CD4-positive, alpha-beta memory T cell (primary cell): ENCODE data around the gene CCNO. TPM values are rescaled to one million over a fixed set of nuclear protein-coding genes. Genes with fewer than 3 reads are reported as not detected.

Experiments used
- CTCF ChIA-PET: fragments of 350-600 bp; sonication (Branson Sonifier 250); formaldehyde crosslinking; loops from one replicate; lab custom pipeline; 2021; ENCODE audit warnings: inconsistent platforms; ENCODE audit not compliant: partially characterized antibody; lab: Charles Lee
- POLR2A ChIA-PET: fragments of 350-600 bp; sonication (Branson Sonifier 250); formaldehyde crosslinking; loops from one replicate; lab custom pipeline; 2021; ENCODE audit not compliant: partially characterized antibody; lab: Charles Lee
- DNase-seq, 5 donors: peaks; one replicate each; pipeline versions ENCODE4 v3.0.0 to v3.0.0-alpha.2; 2020 to 2022; ENCODE audit warnings: mixed read lengths in 1 of 5
- H3K27ac ChIP-seq: one replicate; pipeline ENCODE4 v1.7.0; 2013; ENCODE audit warnings: low read depth, low read length
- H3K27me3 ChIP-seq: 2 replicates; pipeline ENCODE4 v1.7.0; 2013; ENCODE audit warnings: mild to moderate bottlenecking, low read length, moderate library complexity; ENCODE audit not compliant: insufficient read depth
- H3K36me3 ChIP-seq: 2 replicates; pipeline ENCODE4 v1.7.0; 2013; ENCODE audit warnings: mild to moderate bottlenecking, low read length, moderate library complexity; ENCODE audit not compliant: insufficient read depth
- H3K4me1 ChIP-seq: 2 replicates; pipeline ENCODE4 v1.7.0; 2013; ENCODE audit warnings: mild to moderate bottlenecking, low read length, moderate library complexity; ENCODE audit not compliant: insufficient read depth
- H3K4me3 ChIP-seq, 2 donors: one replicate each; pipeline ENCODE4 v1.7.0; 2013; ENCODE audit warnings: low read length in 2 of 2, mild to moderate bottlenecking in 1 of 2
- H3K9me3 ChIP-seq, 2 donors: one replicate each; pipeline ENCODE4 v1.7.0; 2013; ENCODE audit warnings: low read length in 2 of 2, control low read depth in 1 of 2; ENCODE audit not compliant: control insufficient read depth in 1 of 2
- H3K27ac Mint-ChIP-seq, 7 donors: one replicate each; pipeline ENCODE4 v1.8.0; 2020 to 2021; ENCODE audit warnings: mixed read lengths in 7 of 7, mild to moderate bottlenecking in 6 of 7, inconsistent platforms in 3 of 7, moderate library complexity in 3 of 7
- H3K27me3 Mint-ChIP-seq, 2 donors: one replicate each; pipeline ENCODE4 v1.8.0; 2020 to 2021; ENCODE audit warnings: mixed read lengths in 2 of 2
- H3K36me3 Mint-ChIP-seq, 2 donors: one replicate each; pipeline ENCODE4 v1.8.0; 2020 to 2021; ENCODE audit warnings: mixed read lengths in 2 of 2, inconsistent platforms in 1 of 2, mild to moderate bottlenecking in 1 of 2
- H3K4me1 Mint-ChIP-seq, 4 donors: one replicate each; pipeline ENCODE4 v1.8.0; 2020 to 2021; ENCODE audit warnings: mixed read lengths in 4 of 4, mild to moderate bottlenecking in 1 of 4
- H3K4me3 Mint-ChIP-seq, 8 donors: one replicate each; pipeline ENCODE4 v1.8.0; 2020 to 2021; ENCODE audit warnings: mixed read lengths in 8 of 8, mild to moderate bottlenecking in 7 of 8, moderate library complexity in 6 of 8, inconsistent platforms in 3 of 8
- H3K9me3 Mint-ChIP-seq, 8 donors: one replicate each; pipeline ENCODE4 v1.8.0; 2020 to 2021; ENCODE audit warnings: mixed read lengths in 8 of 8, mild to moderate bottlenecking in 5 of 8, inconsistent platforms in 3 of 8, moderate library complexity in 1 of 8
- intact Hi-C: fragments of 100-400 bp; cut with micrococcal nuclease; formaldehyde crosslinking; loops from one replicate; pipeline ENCODE4 v1.15.1; 2023
- polyA plus RNA-seq, 2 donors: library from polyadenylated mRNA; unstranded; fragments of 300-500 nt; fragmentation: Illumina TruSeq; gene quantifications; one replicate each; pipeline ENCODE4 v1.2.3, GENCODE V29; 2021
- total RNA-seq, 2 experiments: library from RNA; stranded (reverse); gene quantifications; one replicate each; pipeline ENCODE4 v1.2.3, GENCODE V29; 2021

CCNO gene
- total and polyA plus RNA-seq, 4 experiments from 2014 or later: not detected

DNA sequence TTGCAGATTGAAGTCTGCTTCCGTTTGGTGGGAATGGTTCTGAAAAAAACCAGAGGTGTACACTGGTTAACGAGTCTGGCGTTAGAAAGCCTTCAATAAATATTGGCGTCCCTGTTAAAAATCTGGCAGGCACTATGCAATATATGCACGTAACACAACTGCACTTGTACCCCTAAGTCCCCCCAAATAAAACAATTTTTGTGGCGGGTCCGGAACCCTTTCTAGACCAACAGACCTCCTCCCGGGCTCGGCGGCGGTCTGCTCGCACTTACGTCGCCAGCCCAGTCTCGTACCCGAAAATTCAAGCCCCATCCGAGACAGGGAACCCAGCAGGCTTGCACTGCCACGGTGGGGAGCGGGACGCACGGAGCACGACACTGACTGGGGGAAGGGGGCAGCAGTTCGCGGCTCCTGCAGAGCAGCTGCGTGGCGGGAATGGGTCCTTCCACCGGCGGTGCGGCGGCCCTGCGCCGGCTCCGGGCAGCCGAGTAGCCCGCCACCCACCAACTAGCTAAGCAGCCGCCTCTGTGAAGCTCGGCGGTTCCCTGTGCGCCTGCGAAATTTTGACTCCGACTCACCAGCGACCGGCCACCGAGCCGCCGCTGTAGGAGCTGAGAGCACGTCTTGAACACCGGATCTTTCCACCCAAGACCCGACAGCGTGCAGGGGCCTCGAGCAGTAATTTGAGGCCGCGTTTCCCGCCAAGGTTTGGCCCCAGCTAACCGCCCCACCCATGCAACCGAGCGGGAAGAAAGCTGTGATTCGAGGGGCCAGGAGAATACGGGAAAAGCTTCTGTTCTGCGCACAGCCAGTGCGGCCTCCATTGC lies 10.2 kb downstream of the CCNO start:
- Histone ChIP-seq H3K4me3 (no peak overlapping the region), H3K9me3 (no peaks in the 10 kb centered on the region), H3K27ac (no peak overlapping the region), H3K4me1 (peaks cover 46% of the 10 kb centered on the region), H3K27me3 (peaks cover 75% of the 10 kb centered on the region), H3K36me3 (no peaks in the 10 kb centered on the region)
- POLR2A ChIA-PET: interaction anchor here (0.6 to 1.5 kb wide), 2 partner anchors 10 to 204 kb away, joined by 3 to 7 read pairs; partner anchors contain the start of gene CCNO
- peaks cover 16 to 48% (median 33%) of the 10 kb centered on the region in 4 donors for H3K4me1 Mint-ChIP-seq
- peaks cover 66 to 68% of the 10 kb centered on the region in 2 donors for H3K27me3 Mint-ChIP-seq
- CTCF ChIA-PET: interaction anchor here (1.2 kb wide), 1 partner anchor 51 kb away, joined by 5 read pairs; no protein-coding TSS in a partner anchor
- H3K27ac Mint-ChIP-seq: peak overlapping the region in 1 of 7 donors; percentile 12
- peak overlapping the region in 7 of 8 donors; percentile 3 to 72 (median 48) for H3K4me3 Mint-ChIP-seq
- no peak for DNase-seq
- intact Hi-C loops: no loop called here
- no peaks in the 10 kb centered on the region for H3K36me3 Mint-ChIP-seq
- H3K9me3 Mint-ChIP-seq: peaks cover 0 to 4% (median 0%) of the 10 kb centered on the region in 8 donors

DNA sequence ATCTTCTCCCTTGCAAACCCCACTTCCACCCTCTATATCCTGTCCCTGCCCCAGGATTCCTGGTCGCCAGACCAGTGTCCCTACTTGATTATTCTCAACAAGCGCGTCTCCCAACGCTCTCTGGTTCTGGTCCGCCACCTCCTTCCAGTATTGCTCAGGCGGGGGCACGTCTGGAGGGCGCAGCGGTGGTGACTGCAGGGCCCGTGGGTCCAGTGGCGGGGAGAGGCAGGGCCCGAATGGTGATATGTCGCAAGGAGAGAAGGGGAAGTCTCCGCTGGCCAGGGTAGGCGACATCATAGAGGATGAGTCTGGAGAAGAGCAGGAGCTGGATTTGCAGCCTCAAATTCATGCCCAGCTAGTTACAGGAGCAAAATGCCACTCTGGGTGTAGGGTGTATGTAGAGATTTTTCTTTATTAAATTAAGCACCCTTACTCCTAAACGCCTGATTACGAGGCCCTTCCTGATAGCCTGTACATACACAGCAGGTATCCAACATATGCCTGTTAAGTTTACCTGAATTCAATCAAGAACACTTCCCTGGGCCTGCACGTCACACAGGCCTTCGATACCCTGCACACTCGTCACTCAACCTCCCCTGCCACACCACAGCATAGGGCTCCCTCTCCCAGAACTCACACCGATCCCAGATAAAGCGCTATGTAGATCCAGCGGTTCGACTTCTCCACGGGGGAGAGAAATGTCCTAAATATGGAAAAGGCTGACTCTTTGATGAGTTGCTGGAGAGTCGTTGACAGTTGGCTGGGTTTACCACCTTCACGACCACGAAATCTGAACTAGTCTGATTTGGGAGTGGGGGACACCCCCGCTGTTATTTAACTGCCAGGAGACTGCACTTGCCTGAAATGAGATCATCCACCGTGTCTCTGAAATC lies 11.1 kb downstream of the CCNO start:
- ChIA-PET CTCF (no interaction called here), POLR2A (no interaction called here)
- Mint-ChIP-seq H3K9me3 (peaks cover 0 to 4% (median 0%) of the 10 kb centered on the region in 8 donors), H3K4me1 (peaks cover 12 to 41% (median 26%) of the 10 kb centered on the region in 4 donors), H3K4me3 (peak overlapping the region in 5 of 8 donors; percentile 31 to 72 (median 58)), H3K36me3 (no peaks in the 10 kb centered on the region), H3K27me3 (peaks cover 58 to 64% of the 10 kb centered on the region in 2 donors), H3K27ac (peak overlapping the region in 1 of 7 donors; percentile 12)
- no peaks in the 10 kb centered on the region for H3K9me3 ChIP-seq
- DNase-seq: peak in 1 of 5 donors; percentile 5
- H3K27ac ChIP-seq: no peak overlapping the region
- H3K4me1 ChIP-seq: peaks cover 38% of the 10 kb centered on the region
- H3K27me3 ChIP-seq: peaks cover 67% of the 10 kb centered on the region
- intact Hi-C loops: no loop called here
- H3K4me3 ChIP-seq: no peak overlapping the region
- no peaks in the 10 kb centered on the region for H3K36me3 ChIP-seq

DNA sequence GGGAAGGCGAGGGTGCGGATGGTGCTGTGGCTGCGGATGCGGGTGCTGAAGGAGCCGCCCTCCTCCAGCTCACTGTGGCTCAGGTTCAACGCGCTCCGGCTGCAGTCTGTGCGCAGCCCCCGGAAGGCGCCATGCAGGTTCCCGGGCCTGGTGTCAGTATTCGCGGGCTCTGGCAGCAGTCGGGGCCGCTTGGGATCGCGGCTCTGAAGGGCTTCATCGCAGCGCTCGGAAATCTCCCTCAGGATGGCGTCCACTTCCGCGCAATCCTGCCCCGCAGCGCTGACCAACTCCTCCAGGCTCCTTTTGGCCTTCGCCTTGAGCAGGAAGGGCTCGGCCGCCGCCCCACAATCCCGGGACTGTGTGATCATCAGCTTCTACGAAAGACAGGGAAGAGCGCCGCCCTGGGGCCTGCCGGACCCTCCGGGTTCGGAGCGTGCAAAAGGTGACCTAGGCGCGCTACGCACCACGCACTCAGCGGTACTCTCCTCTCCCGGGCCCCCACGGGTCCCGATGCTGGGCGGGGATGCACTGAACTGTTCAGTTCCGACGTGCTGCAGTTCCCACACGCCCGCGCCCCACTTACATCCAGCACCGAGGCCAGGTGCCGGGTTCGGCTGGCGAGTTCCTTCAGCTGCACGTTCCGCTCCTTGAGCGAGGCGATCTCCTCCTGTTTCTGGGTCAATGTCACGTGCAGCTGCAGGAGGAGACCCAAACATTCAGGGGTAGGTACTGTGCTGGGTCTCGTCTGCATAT lies 12.8 kb downstream of the CCNO start:
- H3K27me3 Mint-ChIP-seq: peaks cover 55 to 60% of the 10 kb centered on the region in 2 donors
- Histone ChIP-seq H3K27me3 (peaks cover 57% of the 10 kb centered on the region), H3K9me3 (no peaks in the 10 kb centered on the region), H3K4me3 (peak overlapping the region in 1 of 2 donors; percentile 28), H3K27ac (no peak overlapping the region), H3K4me1 (peaks cover 28% of the 10 kb centered on the region), H3K36me3 (no peaks in the 10 kb centered on the region)
- ChIA-PET CTCF (interaction anchor here (0.6 kb wide), 1 partner anchor 1988 kb away, joined by 4 read pairs; no protein-coding TSS in a partner anchor), POLR2A (interaction anchor here (1.1 kb wide), 1 partner anchor 12 kb away, joined by 4 read pairs; no protein-coding TSS in a partner anchor)
- DNase-seq: peak in 1 of 5 donors; percentile 15
- peaks cover 9 to 32% (median 22%) of the 10 kb centered on the region in 4 donors for H3K4me1 Mint-ChIP-seq
- H3K9me3 Mint-ChIP-seq: peaks cover 0 to 4% (median 0%) of the 10 kb centered on the region in 8 donors
- H3K27ac Mint-ChIP-seq: no peak overlapping the region
- H3K4me3 Mint-ChIP-seq: peak overlapping the region; percentile 15 to 76 (median 72)
- intact Hi-C loops: no loop called here
- H3K36me3 Mint-ChIP-seq: no peaks in the 10 kb centered on the region

DNA sequence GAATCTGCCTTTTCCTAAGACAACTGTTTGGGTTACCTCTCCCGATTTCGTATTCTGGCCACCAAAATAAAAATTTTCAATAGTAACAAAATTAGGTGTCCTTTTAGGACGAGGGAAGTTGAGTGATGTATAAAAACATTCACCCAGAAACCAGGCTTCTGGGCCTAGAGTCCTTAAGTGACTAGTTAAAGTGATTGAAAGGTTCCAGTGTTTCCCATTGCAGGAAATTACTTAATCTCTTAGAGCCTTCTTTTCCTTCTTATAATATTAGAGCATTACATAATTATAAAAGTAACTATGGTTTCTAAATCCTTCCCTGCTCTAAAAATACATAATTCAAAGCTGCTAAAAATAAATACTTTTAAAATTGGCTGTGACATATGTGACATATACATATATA lies 13.6 kb downstream of the CCNO start:
- H3K9me3 ChIP-seq: no peaks in the 10 kb centered on the region
- H3K4me1 ChIP-seq: peaks cover 28% of the 10 kb centered on the region
- peaks cover 49% of the 10 kb centered on the region for H3K27me3 ChIP-seq
- peaks cover 0 to 4% (median 0%) of the 10 kb centered on the region in 8 donors for H3K9me3 Mint-ChIP-seq
- DNase-seq: no peak
- H3K27ac ChIP-seq: no peak overlapping the region
- peaks cover 9 to 32% (median 21%) of the 10 kb centered on the region in 4 donors for H3K4me1 Mint-ChIP-seq
- no peak overlapping the region for H3K27ac Mint-ChIP-seq
- intact Hi-C loops: no loop called here
- ChIA-PET CTCF (no interaction called here), POLR2A (no interaction called here)
- no peaks in the 10 kb centered on the region for H3K36me3 ChIP-seq
- peaks cover 50 to 51% of the 10 kb centered on the region in 2 donors for H3K27me3 Mint-ChIP-seq
- H3K4me3 ChIP-seq: no peak overlapping the region
- H3K36me3 Mint-ChIP-seq: no peaks in the 10 kb centered on the region
- peak overlapping the region in 5 of 8 donors; percentile 10 to 76 (median 70) for H3K4me3 Mint-ChIP-seq

DNA sequence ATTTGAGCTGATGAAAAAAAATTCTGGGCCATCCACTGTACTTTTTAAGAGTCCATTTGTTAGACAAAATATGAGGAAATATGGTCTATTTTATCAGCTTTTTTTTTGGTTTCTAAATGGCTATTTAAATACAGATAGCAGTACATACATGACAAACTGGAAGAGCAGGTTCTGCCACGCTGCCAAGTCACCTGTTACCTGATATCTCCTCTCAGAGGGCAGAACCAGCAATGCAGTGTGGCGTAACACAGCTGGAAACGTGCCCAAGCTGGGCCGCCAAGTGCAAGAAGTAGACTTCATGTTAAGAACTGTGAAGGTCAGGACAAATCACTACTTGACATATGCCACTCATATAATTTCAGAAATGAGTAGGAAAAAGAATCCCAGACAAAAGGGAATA lies 14.4 kb downstream of the CCNO start:
- H3K9me3 ChIP-seq: no peaks in the 10 kb centered on the region
- Mint-ChIP-seq H3K4me3 (peak overlapping the region in 1 of 8 donors; percentile 52), H3K27ac (no peak overlapping the region), H3K4me1 (peaks cover 9 to 32% (median 20%) of the 10 kb centered on the region in 4 donors), H3K36me3 (no peaks in the 10 kb centered on the region), H3K9me3 (peaks cover 0 to 4% (median 0%) of the 10 kb centered on the region in 8 donors), H3K27me3 (peaks cover 44 to 48% of the 10 kb centered on the region in 2 donors)
- H3K4me1 ChIP-seq: peaks cover 28% of the 10 kb centered on the region
- no peak overlapping the region for H3K27ac ChIP-seq
- ChIA-PET CTCF (no interaction called here), POLR2A (no interaction called here)
- no peaks in the 10 kb centered on the region for H3K36me3 ChIP-seq
- H3K4me3 ChIP-seq: no peak overlapping the region
- peaks cover 40% of the 10 kb centered on the region for H3K27me3 ChIP-seq
- intact Hi-C loops: no loop called here
- no peak for DNase-seq

DNA sequence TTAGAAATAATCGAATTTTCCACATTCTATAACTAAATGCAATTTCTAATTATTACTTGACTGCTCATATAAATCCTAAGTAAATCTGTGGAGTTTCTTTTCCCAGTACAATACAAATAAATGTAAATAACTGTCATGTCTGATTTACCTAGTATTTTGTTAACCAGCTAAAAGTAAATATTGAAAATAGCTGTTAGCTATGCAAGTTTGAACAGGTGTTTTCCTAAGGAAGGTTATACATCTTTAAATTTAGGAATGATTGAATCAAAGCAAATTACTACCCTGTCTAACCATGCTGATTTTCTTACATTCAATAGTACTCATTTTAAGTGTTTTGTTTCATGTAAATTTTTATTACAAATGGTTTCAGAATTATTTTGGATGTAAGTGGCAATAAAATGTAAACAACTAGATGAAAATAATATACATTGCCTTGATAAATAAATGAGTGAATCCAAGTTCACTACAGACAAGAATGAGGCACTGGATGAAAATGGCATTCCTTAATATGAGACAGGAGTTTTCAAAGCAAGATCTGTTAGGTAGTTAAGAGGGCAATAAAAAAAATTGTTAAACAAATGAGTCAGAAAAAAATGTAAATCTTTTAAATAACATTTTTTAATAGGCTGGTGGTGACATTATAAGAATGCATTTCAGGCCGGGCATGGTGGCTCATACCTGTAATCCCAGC lies 22.1 kb downstream of the CCNO start:
- no peaks in the 10 kb centered on the region for H3K36me3 Mint-ChIP-seq
- ChIA-PET CTCF (no interaction called here), POLR2A (interaction anchor here (1.0 kb wide), 1 partner anchor 21 kb away, joined by 3 read pairs; no protein-coding TSS in a partner anchor)

More for the DNA sequence above, 22.1 kb downstream of the CCNO start:
- intact Hi-C loops: no loop called here
- Histone ChIP-seq H3K4me1 (no peaks in the 10 kb centered on the region), H3K4me3 (no peak overlapping the region), H3K36me3 (no peaks in the 10 kb centered on the region), H3K27ac (no peak overlapping the region), H3K9me3 (no peaks in the 10 kb centered on the region), H3K27me3 (no peaks in the 10 kb centered on the region)
- no peak for DNase-seq
- H3K4me3 Mint-ChIP-seq: no peak overlapping the region
- peaks cover 0 to 2% (median 0%) of the 10 kb centered on the region in 4 donors for H3K4me1 Mint-ChIP-seq
- H3K27ac Mint-ChIP-seq: no peak overlapping the region
- H3K27me3 Mint-ChIP-seq: peaks cover 8 to 10% of the 10 kb centered on the region in 2 donors
- H3K9me3 Mint-ChIP-seq: no peaks in the 10 kb centered on the region
